Stimulated activated CD8-positive, alpha-beta memory T cell treated with anti-CD3 and anti-CD28 coated beads, Interleukin-12 subunit alpha, Interleukin-12 subunit beta, amount 100 ng/mL, for 4 hours (primary cell): ENCODE results near the gene TBC1D1.
"Not testable (repeated sequence)": the region's sequence is repeated elsewhere in the genome, so short reads cannot be mapped to it uniquely, and the experiment has no call there.

Experiments used
- DNase-seq: peaks from one replicate; pipeline ENCODE4 v3.0.0-alpha.2; 2020; ENCODE audit warnings: low read depth

TBC1D1 gene

DNA sequence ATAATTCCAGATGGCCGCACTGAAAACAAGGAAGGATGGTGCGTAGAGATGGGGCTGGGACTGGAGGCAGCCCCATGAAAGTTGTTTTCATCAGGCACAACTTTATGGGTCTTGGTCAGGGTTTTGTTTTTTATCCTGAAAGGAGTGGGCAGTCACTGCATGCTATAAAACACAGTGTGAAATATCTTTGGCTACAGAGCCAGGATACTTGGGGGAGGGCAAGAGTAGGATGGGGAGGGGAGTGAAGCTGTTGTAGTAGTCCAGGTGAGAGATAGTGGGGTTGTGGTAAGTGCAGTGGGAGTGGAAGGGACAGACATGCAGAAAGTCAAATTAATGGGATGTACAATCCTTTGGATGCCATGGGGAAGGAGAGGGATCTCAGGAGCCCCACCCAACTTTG is 125.8 kb downstream of the TBC1D1 start:
- DNase-seq: no peak

DNA sequence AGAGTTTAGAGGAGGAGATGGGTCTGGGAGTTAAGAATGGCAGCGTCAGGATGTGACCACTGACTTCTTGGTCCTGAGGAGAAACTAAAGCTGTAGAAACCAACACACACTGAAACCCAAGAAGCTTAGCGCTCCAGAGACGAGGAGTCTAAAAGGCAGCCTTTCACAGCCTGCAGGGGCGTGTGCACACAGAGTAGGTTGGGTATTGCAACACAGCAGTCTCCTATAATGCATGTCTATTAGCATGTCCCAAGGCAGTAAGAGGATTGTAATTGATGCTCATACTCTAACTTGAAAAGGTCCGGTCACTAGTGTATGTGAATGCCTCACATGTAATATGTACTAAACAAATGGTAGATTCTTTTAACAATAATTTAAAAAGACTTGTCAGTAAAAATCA is 126.7 kb downstream of the TBC1D1 start:
- no peak for DNase-seq

DNA sequence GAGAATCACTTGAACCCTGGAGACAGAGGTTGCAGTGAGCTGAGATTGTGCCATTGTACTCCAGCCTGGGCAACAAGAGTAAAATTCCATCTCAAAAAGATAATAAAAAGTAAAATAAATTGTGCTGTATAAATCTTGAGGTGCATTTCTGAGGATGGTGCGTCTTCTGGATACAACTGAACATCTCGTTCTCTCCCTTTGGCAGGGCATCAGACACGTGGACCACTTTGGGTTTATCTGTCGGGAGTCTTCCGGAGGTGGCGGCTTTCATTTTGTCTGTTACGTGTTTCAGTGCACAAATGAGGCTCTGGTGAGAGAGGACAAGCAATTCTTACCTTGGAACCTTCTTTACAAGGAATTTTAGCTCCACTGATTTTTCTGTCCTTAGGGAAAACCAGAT is 129.5 kb downstream of the TBC1D1 start:
- DNase-seq: no peak

GRCh38 chr4:38020961-38021360 is 130.1 kb downstream of the TBC1D1 start:
- not testable (repeated sequence) for DNase-seq

- no peak for DNase-seq
Measured at GRCh38 chr4:38021751-38022150, 130.9 kb downstream of the TBC1D1 start.

DNA sequence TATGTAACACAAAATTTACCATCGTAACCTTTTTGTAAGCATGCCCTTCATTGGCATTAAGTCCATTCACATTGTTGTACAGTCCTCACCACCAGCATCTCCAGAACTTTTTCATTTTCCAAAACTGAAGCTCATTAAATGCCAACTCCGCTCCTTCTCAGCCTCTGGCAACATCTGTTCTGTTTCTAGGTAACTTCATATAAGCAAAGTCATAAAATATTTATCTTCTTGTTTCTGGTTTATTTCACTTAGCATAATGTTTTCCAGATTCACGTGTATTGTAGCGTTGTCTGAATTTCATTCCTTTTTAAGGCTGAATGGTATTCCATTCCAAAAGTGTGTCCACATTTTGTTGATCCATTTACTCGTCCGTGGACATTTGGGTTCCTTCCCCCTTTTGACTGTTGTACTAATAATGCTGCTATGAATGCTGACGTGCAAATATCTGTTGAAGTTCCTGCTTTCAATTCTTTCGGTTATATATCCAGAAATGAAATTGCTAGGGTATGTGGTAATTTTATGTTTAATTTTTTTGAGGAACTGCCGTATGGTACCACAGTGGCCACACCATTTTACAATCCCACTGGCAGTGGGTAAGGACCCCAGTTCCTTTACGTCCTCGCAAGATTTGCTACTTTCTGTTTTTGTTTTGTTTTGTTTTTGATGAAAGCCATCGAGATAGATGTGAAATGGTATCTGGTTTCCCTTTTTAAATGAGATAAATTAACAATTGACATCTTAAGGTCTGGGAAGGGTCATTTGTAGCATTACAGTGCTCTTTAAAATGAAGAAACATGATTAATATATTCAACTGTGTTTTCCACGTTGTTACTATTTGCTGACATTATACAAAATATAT is 132.7 kb downstream of the TBC1D1 start:
- no peak for DNase-seq

DNA sequence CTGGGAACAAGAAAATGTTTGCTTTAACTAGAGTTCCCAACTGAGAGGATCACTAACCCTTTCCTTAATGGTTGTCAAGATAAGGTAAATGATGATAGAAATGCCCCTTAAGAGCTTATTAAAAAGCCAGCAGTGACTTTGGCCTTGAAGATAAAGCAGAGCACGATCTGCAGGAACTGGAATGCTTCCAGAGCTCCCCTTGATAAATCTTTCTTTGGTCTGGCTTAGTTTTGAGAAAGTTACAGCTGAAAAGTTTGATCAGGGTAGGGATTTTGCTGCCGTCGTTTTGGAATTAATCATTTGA is 133.3 kb downstream of the TBC1D1 start:
- no peak for DNase-seq

- no peak for DNase-seq
Measured at GRCh38 chr4:38025665-38026064, 134.8 kb downstream of the TBC1D1 start.

DNA sequence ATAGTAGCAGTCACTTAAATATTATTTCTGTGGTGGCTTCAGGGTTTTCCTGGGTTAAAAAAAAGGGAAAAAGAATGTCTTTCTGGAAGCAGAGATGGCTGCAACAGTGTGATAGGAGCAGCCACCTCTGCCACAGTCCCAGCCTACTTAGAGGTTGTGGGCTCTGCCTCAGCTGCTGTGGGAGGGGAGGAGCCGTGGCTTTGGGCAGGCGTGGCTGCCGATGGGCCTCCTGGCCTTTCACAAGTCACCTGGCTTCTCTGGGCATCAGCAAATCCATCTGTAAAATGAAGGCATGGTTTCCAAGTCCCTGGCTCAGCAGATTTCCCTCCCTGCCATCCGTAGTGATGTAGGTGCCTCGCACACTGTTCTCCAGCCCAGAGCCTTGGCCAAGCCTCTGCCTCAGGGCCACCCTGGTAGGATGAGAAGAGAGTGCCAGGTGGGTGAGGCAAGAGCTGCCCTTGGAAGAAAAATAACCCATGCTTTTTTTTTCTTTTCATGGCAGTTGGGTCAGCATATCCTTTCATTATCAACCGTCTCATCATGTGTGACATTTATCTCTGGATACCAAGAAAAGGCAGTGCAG is 135.4 kb downstream of the TBC1D1 start:
- no peak for DNase-seq

DNA sequence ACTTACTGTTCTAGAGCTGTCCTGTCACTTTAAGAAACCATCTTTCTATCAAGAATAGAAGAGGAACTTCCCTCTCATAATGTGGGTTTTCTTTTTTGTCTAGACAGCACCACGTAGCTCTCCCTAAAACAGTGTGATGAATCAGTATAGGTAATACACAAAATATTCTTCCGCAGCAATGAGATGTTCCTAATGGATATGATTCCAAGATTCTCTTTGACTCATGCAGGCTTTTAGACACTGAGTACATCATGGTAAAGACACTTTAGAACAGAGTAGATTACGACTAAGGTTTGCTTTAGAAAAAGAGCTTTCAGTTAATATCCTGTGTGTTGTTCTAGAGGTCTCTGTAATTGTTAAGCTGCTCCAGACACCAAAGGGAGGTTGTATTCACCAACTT is 139.1 kb downstream of the TBC1D1 start:
- no peak for DNase-seq

DNA sequence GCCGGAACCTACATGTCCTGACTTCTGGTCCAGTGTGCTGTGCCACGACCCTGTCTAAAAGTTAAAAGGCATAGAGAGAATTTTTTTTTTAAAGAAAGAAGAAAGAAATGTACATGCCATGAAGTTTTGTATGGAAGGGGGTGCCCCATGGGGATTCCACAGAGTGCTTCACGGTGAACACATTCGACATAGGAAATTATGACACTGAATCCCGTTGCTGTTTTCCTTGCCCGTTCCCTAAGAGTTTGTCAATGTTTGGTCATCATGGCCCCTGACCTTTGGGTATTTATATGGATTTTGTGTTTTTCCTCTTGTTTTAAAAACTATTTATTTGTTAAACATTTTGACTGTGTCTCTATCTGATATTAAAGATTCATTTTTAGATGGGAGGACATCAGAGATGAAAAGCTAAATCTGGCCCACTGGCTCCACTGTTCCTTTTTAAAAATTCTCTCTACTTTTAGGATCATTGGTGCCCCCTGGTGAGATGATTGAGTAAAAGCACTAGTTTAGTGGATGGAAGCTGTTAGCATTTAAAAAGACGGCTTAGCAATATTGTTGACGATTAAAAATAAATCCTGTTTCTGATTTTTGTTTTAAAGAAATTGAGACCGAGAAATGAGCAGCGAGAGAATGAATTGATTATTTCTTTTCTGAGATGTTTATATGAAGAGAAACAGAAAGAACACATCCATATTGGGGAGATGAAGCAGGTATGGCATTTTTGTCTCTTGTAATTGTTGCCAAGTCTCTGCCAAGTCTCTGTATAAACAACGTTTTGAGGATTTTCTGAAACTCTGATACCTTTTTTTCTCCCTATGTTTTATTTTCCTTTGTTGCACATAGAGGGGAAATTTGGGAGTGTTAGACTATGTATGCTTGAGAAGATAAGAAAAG is 144.3 kb downstream of the TBC1D1 start:
- DNase-seq: no peak

GRCh38 chr4:38036548-38036947 is 145.7 kb downstream of the TBC1D1 start:
- no peak for DNase-seq

DNA sequence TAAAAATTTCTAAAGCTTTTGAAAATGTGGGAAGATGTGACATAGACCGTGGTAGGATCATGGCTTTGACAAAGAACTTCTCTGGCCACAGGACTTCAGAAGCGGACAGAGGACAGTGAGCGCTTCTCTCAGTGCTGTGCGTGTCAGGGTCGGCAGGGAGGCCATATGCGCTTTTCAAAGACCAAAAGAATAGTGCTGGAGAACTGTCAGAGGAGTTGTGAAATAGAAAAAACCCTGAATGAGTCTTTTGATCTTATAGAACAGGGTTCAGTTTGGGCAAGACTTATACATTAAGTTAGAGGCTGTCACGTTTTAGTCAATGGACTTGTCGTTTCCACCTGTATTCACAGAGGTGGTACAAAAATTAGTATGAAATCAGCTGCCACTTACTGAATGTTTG is 146.7 kb downstream of the TBC1D1 start:
- no peak for DNase-seq

DNA sequence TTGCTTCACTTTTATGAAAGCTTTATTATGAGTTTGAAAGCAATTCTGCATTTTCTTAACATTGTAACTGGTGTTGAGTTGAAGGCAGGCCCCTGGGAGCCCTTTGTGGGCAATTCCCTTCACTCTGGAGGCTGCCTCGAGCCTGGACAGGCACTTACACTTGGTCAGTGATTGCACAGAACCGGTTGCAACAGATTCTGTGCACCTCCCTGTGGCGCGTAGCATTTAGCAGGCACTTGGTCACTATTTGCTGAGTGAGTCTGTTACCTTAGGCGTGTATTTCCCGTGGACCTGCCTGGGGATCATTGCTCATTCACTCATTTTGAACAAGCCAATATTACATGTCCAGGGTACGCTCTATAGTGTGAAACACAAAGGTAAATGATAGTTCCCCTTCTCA is 149.7 kb downstream of the TBC1D1 start:
- DNase-seq: no peak

GRCh38 chr4:38044060-38044459 is 153.2 kb downstream of the TBC1D1 start:
- DNase-seq: no peak

DNA sequence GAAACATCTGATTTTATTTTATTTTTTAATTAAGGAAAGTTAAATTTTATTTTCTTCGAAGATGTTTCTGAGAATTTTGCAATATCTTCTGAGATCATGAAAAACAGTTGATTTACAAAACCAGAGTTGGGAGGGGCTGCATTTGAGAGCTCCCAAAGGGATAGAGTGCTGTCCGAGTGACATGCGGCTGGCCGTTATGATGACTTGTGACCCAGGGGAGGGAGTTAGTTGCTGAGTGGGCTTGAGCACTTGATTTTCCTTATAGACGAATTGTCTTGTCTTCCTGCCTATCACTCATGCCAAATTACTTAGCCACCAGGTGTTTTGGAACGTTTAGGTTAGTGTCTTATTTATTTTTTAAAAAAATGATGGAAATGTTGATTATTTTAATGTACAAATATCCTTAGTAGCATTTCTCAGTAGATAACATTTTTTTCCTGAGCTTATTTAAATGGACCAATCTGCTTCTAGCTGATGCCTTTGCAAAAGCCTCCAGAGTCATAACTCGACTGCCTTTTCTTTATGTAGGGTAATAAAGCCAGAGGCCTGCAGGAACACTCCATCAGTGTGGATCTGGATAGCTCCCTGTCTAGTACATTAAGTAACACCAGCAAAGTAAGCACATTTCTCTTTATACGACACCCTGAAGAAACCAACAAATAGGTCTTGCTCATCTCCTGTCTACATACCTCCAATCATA is 154.6 kb downstream of the TBC1D1 start:
- DNase-seq: no peak

- DNase-seq: no peak
Measured at GRCh38 chr4:38046727-38047489, 156.0 kb downstream of the TBC1D1 start.

- no peak for DNase-seq
Measured at GRCh38 chr4:38049545-38050170, 158.8 kb downstream of the TBC1D1 start.

DNA sequence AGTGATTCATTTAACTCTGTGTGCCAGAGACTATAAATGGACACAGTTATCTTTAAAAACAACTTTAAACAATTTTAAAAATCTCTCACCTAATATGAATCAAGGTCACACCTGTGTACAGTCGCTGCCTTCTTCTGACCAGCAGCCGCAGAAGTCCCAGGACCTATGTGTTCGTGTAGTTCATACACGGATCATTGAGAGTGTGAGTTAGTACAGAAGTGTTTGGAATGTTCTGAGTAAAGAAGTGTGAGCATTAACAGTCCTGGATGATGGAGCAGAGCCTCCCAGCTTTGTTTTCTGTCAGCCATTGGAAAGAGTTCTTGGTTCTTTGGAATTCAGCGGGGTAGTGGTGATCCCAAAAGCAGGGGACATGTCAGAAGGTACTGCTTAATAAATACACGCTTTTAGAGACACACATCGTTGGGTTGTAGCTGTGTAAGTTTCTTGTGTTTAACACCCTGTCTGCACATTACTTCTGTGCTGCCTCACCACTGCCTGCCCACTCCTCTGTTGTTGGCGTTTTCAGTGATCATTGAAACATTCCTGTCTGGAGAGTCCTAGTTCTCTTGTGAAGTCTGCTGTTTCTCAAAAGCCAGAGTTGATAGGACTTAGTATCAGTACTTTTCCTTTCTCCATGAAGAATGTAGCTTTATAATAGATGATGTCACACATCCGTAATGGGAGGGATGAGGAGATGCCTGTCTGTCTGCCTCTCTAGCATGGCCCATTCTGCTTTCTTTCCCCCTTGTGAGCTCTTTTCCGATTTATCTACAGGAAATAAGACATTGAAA is 159.9 kb downstream of the TBC1D1 start:
- DNase-seq: no peak

DNA sequence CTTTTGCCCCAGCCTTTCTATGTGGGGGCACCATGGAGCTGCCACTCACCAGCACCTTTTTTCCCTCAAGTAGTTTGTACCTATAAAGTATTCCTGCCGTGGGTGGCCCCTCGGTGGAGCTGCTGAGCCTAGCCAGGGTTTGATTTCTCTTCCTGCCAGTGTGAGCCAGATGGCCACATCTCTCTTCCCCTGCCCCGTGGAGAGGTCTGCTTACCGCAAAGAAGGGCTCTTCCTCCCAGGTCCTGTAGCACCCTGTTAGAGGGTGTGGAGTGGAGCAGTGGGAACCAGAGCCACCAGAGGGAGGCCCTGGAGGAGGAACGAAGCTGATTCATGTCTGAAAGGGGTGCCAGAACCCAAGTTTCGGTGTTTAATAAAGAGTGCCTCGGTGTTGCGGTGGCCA is 164.7 kb downstream of the TBC1D1 start:
- DNase-seq: no peak
